C4-2B (cell line): ENCODE data around the gene ATP5F1C.
"Not testable (repeated sequence)": the region's sequence is repeated elsewhere in the genome, so short reads cannot be mapped to it uniquely, and the experiment has no call there.

Experiments
- H3K27ac ChIP-seq: fragments of 450-650 bp; 2 replicates; pipeline ENCODE4 v1.5.1; 2017
- CTCF ChIP-seq: fragments of 450-650 bp; conservative IDR thresholded peaks from 2 replicates; pipeline ENCODE4 v1.5.1; 2017; ENCODE audit warnings: mild to moderate bottlenecking
- ZFX ChIP-seq: fragments of 450-650 bp; IDR thresholded peaks from 2 replicates; pipeline ENCODE4 v1.6.1; 2017

ATP5F1C gene

GRCh38 chr10:7797582-7797981, 9.6 kb downstream of the ATP5F1C start:
- no peak overlapping the region for H3K27ac ChIP-seq
- TF ChIP-seq ZFX (no peak), CTCF (no peak)

DNA sequence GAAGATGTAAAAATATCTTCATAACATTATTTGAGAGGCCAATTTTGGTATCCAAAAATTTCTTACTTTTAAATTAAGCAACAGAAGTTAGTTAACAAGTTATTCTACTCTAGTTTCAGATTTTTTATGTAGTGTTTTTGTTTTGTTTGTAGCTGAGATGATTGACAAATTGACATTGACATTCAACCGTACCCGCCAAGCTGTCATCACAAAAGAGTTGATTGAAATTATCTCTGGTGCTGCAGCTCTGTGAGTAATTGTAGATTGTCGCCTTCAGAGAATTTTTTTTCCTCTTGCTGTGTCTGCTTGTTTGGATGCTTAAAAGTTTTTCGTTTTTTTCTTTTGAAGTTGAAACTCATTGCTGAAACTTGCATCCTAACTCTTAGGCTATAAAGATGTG, 14.6 kb downstream of the ATP5F1C start:
- H3K27ac ChIP-seq: no peak overlapping the region
- TF ChIP-seq ZFX (no peak), CTCF (no peak)

DNA sequence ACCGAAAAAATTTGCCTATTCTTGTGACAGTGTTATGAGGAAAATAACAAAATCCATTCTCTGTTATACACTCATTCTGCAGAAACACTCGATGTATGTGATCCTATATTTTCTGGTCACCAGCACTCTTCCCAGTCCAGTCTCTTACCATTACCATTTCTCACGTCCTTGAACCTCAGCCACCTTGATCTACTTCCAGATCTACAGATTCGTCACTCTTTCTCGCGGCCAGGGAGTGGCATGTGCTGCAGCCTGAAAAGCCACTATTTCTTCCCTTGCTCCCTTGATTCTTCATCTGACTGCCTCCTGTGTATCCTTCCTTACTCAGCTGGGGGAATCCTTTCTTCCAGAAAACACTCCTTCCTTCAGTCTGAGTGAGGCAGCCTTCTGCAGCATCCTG, 16.2 kb downstream of the ATP5F1C start:
- H3K27ac ChIP-seq: no peak overlapping the region
- no peak for TF ChIP-seq ZFX
- TF ChIP-seq CTCF: no peak

DNA sequence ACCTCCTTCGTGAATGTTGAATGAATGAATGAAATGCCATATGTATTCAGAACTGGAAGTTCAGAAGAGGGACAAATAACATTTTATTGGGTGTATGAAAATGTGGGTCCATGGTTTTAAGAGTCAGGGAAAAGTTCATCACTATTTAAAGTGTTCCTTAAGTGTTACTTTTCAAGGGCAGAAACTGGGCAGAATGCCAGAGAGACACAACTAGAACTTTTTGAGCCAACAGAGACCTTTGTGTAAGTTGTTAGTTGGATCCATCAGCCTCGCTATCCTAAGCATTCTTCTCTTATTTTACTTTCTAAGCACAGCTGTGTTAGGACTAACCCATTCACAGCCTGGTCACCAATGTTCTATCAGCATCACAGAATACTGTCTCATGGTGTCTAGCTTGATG, 16.8 kb downstream of the ATP5F1C start:
- no peak overlapping the region for H3K27ac ChIP-seq
- TF ChIP-seq ZFX: no peak
- TF ChIP-seq CTCF: no peak

DNA sequence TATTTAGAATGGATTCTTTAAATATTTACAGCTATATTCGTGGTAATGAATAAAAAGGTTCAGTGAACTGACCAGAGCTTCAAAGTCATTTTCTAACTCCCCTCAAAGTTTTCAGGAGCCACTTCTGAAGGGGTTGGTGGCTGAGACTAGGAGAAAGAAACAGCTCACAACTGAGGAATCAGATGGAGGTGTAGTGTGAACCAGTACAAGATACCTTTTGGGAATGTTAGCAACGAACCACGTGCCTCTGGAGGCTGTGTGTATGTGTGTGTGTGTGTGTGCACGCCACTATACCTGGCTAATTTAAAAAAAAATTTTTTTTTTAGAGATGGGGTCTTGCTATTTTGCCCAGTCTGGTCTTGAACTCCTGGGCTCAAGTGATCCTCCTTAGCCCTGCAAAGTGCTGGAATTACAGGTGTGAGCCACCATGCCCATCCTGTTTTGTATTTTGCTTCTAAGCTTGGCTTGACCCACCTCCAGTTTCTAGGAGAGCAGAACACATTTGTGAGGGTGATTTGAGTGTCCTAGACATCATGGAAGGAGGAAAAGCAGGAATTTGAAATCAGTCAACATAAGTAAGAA, 20.8 kb downstream of the ATP5F1C start:
- no peak for TF ChIP-seq CTCF
- TF ChIP-seq ZFX: no peak
- H3K27ac ChIP-seq: no peak overlapping the region

GRCh38 chr10:7810443-7810842, 22.5 kb downstream of the ATP5F1C start:
- TF ChIP-seq CTCF (no peak), ZFX (no peak)

GRCh38 chr10:7811000-7811399, 23.0 kb downstream of the ATP5F1C start:
- no peak overlapping the region for H3K27ac ChIP-seq
- TF ChIP-seq CTCF (no peak), ZFX (no peak)

More at GRCh38 chr10:7810443-7810842, 22.5 kb downstream of the ATP5F1C start:
- no peak overlapping the region for H3K27ac ChIP-seq

DNA sequence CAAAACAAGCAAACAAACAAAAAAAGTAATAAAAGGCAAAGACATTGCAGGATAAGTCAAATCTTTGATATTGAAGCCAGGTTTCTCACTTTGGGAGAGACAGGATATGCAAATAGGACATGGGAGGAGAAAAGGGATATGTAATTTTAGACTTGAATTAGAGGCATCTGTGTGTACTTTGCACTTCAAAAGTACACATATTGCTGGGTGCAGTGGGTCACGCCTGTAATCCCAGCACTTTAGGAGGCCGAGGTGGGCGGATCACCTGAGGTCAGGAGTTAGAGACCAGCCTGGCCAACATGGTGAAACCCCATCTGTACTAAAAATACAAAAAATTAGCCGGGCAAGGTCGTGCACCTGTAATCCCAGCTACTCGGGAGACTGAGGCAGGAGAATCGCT, 23.8 kb downstream of the ATP5F1C start:
- H3K27ac ChIP-seq: not testable (repeated sequence)
